H1 (cell line): ENCODE results near the gene ST3GAL3. TPM values are rescaled to one million over a fixed set of nuclear protein-coding genes. Genes with fewer than 3 reads are reported as not detected.

ENCODE experiments used
- CTCF ChIA-PET: fragments of 300-600 bp; sonication (Branson Sonifier 250); formaldehyde crosslinking; loops from one replicate; lab custom pipeline; 2021; ENCODE audit not compliant: partially characterized antibody; lab: Charles Lee
- POLR2A ChIA-PET: fragments of 300-600 bp; sonication (Branson Sonifier 250); formaldehyde crosslinking; loops from one replicate; lab custom pipeline; 2021; ENCODE audit warnings: inconsistent platforms; ENCODE audit not compliant: partially characterized antibody; lab: Charles Lee
- DNase-seq, 2 experiments: peaks; one replicate each; pipeline versions ENCODE4 v3.0.0 to v3.0.0-alpha.2; 2010 to 2022; ENCODE audit warnings: low spot score in 2 of 2, low read depth in 1 of 2, mixed read lengths in 1 of 2
- FAIRE-seq: peaks from 2 replicates; lab custom pipeline; 2011; peaks lifted over from hg19 to GRCh38; lab: Jason Lieb, UNC
- H2AFZ ChIP-seq: 2 replicates; pipeline ENCODE4 v1.8.1; 2012; ENCODE audit warnings: low read length, inconsistent platforms
- H2AK5ac ChIP-seq: 2 replicates; pipeline ENCODE4 v1.6.1; 2013; ENCODE audit warnings: low read depth, low read length
- H2BK120ac ChIP-seq: replicated peaks from 2 replicates; pipeline ENCODE3; 2013; ENCODE audit warnings: low read depth, low read length, inconsistent platforms
- H2BK12ac ChIP-seq: 2 replicates; pipeline ENCODE4 v1.6.1; 2013; ENCODE audit warnings: low read depth, low read length
- H2BK15ac ChIP-seq: 2 replicates; pipeline ENCODE4 v1.6.1; 2013; ENCODE audit warnings: low read length
- H2BK20ac ChIP-seq: 2 replicates; pipeline ENCODE4 v1.6.1; 2013; ENCODE audit warnings: low read length
- H2BK5ac ChIP-seq: 2 replicates; pipeline ENCODE4 v1.6.1; 2013; ENCODE audit warnings: low read depth, low read length
- H3K14ac ChIP-seq: 2 replicates; pipeline ENCODE4 v1.6.1; 2013; ENCODE audit warnings: inconsistent platforms; ENCODE audit not compliant: insufficient read length
- H3K18ac ChIP-seq: 2 replicates; pipeline ENCODE4 v1.6.1; 2013; ENCODE audit warnings: low read length; ENCODE audit errors: extremely low read depth
- H3K23ac ChIP-seq: 2 replicates; pipeline ENCODE4 v1.6.1; 2013; ENCODE audit warnings: inconsistent platforms; ENCODE audit not compliant: insufficient read length
- H3K23me2 ChIP-seq: 2 replicates; pipeline ENCODE4 v1.6.1; 2013; ENCODE audit warnings: low read depth, low read length
- H3K27ac ChIP-seq: 2 replicates; pipeline ENCODE4 v1.6.1; 2011; ENCODE audit warnings: low read depth, low read length, inconsistent platforms
- H3K27me3 ChIP-seq, 4 experiments: replicated peaks in 1 of 4; 1 replicate in 1 of 4; 2 replicates in 3 of 4; pipeline versions ENCODE4 v1.6.1 to v1.8.1; 2011 to 2013; ENCODE audit warnings: low read length in 3 of 4, mild to moderate bottlenecking in 3 of 4, inconsistent platforms in 2 of 4, mixed read lengths in 2 of 4, moderate library complexity in 1 of 4; ENCODE audit not compliant: control insufficient read depth in 3 of 4, insufficient read depth in 3 of 4; ENCODE audit errors: extremely low read depth in 1 of 4
- H3K36me3 ChIP-seq, 4 experiments: 2 replicates each; pipeline versions ENCODE4 v1.6.1 to v1.8.1; 2011 to 2013; ENCODE audit warnings: mild to moderate bottlenecking in 4 of 4, low read length in 3 of 4, moderate library complexity in 2 of 4, control low read depth in 1 of 4, inconsistent platforms in 1 of 4; ENCODE audit not compliant: insufficient read depth in 4 of 4, control insufficient read depth in 2 of 4
- H3K4ac ChIP-seq: replicated peaks from 2 replicates; pipeline ENCODE3; 2013; ENCODE audit warnings: low read length, low read depth, mixed read lengths, inconsistent platforms; ENCODE audit not compliant: insufficient read length
- H3K4me1 ChIP-seq, 4 experiments: replicated peaks in 1 of 4; 1 replicate in 1 of 4; 2 replicates in 3 of 4; pipeline versions ENCODE4 v1.6.1 to v1.8.1; 2011 to 2013; ENCODE audit warnings: low read length in 3 of 4, inconsistent platforms in 2 of 4, mixed read lengths in 1 of 4; ENCODE audit not compliant: insufficient read depth in 4 of 4, control insufficient read depth in 3 of 4
- H3K4me2 ChIP-seq, 2 experiments: 2 replicates each; pipeline versions ENCODE4 v1.6.1 to v1.8.1; 2011 to 2013; ENCODE audit warnings: low read depth in 2 of 2, low read length in 2 of 2, control low read depth in 1 of 2, inconsistent platforms in 1 of 2, mild to moderate bottlenecking in 1 of 2; ENCODE audit not compliant: insufficient read depth in 1 of 2
- H3K4me3 ChIP-seq, 4 experiments: fragments of 200-600, 300-600 bp in 1 of 4; sonication (generic), shearing (Covaris generic), sonication (Bioruptor Twin) in 1 of 4; 2 replicates each; pipeline versions ENCODE4 v1.5.1 to v1.8.1; 2011 to 2016; ENCODE audit warnings: low read length in 4 of 4, low read depth in 3 of 4, control low read depth in 2 of 4, inconsistent platforms in 2 of 4, mild to moderate bottlenecking in 2 of 4, mixed read lengths in 1 of 4, moderate library complexity in 1 of 4; ENCODE audit not compliant: insufficient read depth in 2 of 4; ENCODE audit errors: extremely low read depth in 1 of 4
- H3K56ac ChIP-seq: replicated peaks from 2 replicates; pipeline ENCODE3; 2013; ENCODE audit warnings: low read depth, mild to moderate bottlenecking, mixed read lengths, low read length, inconsistent platforms; ENCODE audit not compliant: insufficient read length
- H3K79me1 ChIP-seq: 2 replicates; pipeline ENCODE4 v1.6.1; 2013; ENCODE audit warnings: low read depth, low read length, control low read depth
- H3K79me2 ChIP-seq, 2 experiments: 2 replicates each; pipeline versions ENCODE4 v1.6.1 to v1.8.1; 2012 to 2013; ENCODE audit warnings: low read length in 2 of 2, mild to moderate bottlenecking in 2 of 2, inconsistent platforms in 1 of 2; ENCODE audit not compliant: insufficient read depth in 2 of 2, control insufficient read depth in 1 of 2
- H3K9ac ChIP-seq, 4 experiments: replicated peaks in 1 of 4; 1 replicate in 1 of 4; 2 replicates in 3 of 4; pipeline versions ENCODE4 v1.6.1 to v1.8.1; 2011 to 2013; ENCODE audit warnings: low read depth in 3 of 4, low read length in 3 of 4, control low read depth in 2 of 4, mild to moderate bottlenecking in 2 of 4, moderate library complexity in 2 of 4, inconsistent platforms in 1 of 4; ENCODE audit errors: extremely low read depth in 1 of 4
- H3K9me3 ChIP-seq, 2 experiments: 2 replicates each; pipeline versions ENCODE4 v1.6.1 to v1.8.1; 2012 to 2013; ENCODE audit warnings: mild to moderate bottlenecking in 2 of 2, moderate library complexity in 2 of 2, control low read depth in 1 of 2, inconsistent platforms in 1 of 2, low read depth in 1 of 2, low read length in 1 of 2, mixed read lengths in 1 of 2; ENCODE audit not compliant: insufficient read depth in 2 of 2
- H4K20me1 ChIP-seq, 2 experiments: replicated peaks in 1 of 2; 2 replicates each; pipeline versions ENCODE3 to v1.8.1; 2011 to 2013; ENCODE audit warnings: inconsistent platforms in 2 of 2, low read length in 2 of 2, mild to moderate bottlenecking in 1 of 2; ENCODE audit not compliant: insufficient read depth in 2 of 2, control insufficient read depth in 1 of 2
- H4K5ac ChIP-seq: 2 replicates; pipeline ENCODE4 v1.6.1; 2013; ENCODE audit warnings: low read length, low read depth, mixed read lengths, inconsistent platforms; ENCODE audit not compliant: insufficient read length
- H4K8ac ChIP-seq: 2 replicates; pipeline ENCODE4 v1.8.0; 2013; ENCODE audit warnings: mild to moderate bottlenecking, moderate library complexity, low read length, inconsistent platforms; ENCODE audit not compliant: insufficient read depth; ENCODE audit errors: extremely low read depth
- H4K91ac ChIP-seq: replicated peaks from 2 replicates; pipeline ENCODE3; 2013; ENCODE audit warnings: low read length, mixed read lengths, inconsistent platforms; ENCODE audit not compliant: insufficient read length
- ASH2L ChIP-seq: fragments of 200-600, 300-600 bp; sonication (generic); IDR thresholded peaks from one replicate; pipeline ENCODE4 v1.7.1; 2017; ENCODE audit warnings: low read length
- BCL11A ChIP-seq, 2 experiments: IDR thresholded peaks; one replicate each; pipeline ENCODE4 v1.6.1; 2011; ENCODE audit warnings: low read depth in 2 of 2, low read length in 2 of 2, mild to moderate bottlenecking in 2 of 2
- CBX5 ChIP-seq: fragments of 300-800, 300-1000 bp; sonication (generic); IDR thresholded peaks from 2 replicates; pipeline ENCODE4 v1.7.1; 2016; ENCODE audit warnings: antibody characterized with exemption, low read length, low read depth
- CTBP2 ChIP-seq: IDR thresholded peaks from 2 replicates; pipeline ENCODE4 v1.7.0; 2011; ENCODE audit warnings: borderline replicate concordance, mild to moderate bottlenecking, moderate library complexity, mixed read lengths, low read length; ENCODE audit not compliant: insufficient read depth, insufficient read length
- EZH2 ChIP-seq: fragments of 200-600 bp; sonication (generic); IDR thresholded peaks from 2 replicates; pipeline ENCODE4 v1.7.1; 2012; ENCODE audit warnings: low read depth, mild to moderate bottlenecking, moderate library complexity, low read length, inconsistent platforms; ENCODE audit not compliant: severe bottlenecking
- JUND ChIP-seq: IDR thresholded peaks from 2 replicates; pipeline ENCODE4 v1.6.1; 2011; ENCODE audit warnings: mild to moderate bottlenecking, improper control_type of control experiment, low read length
- MAFK ChIP-seq: IDR thresholded peaks from 2 replicates; pipeline ENCODE4 v1.6.1; 2012; ENCODE audit warnings: low read depth, mild to moderate bottlenecking, improper control_type of control experiment, low read length
- MAX ChIP-seq: IDR thresholded peaks from 2 replicates; pipeline ENCODE4 v1.6.1; 2012; ENCODE audit warnings: inconsistent platforms
- NRF1 ChIP-seq: IDR thresholded peaks from 2 replicates; pipeline ENCODE4 v1.6.1; 2011; ENCODE audit warnings: mild to moderate bottlenecking, low read depth, low read length, improper control_type of control experiment
- PHF8 ChIP-seq: fragments of 200-600 bp; sonication (generic); conservative IDR thresholded peaks from 2 replicates; pipeline ENCODE4 v1.7.1; 2012; ENCODE audit warnings: low read depth, mild to moderate bottlenecking, inconsistent platforms, low read length, moderate library complexity
- POLR2A ChIP-seq, 2 experiments: IDR thresholded peaks; 1 replicate in 1 of 2; 2 replicates in 1 of 2; pipeline ENCODE4 v1.6.1; 2011; ENCODE audit warnings: low read depth in 2 of 2, low read length in 2 of 2, mild to moderate bottlenecking in 2 of 2; ENCODE audit errors: control extremely low read depth in 1 of 2
- POU5F1 ChIP-seq: IDR thresholded peaks from 2 replicates; pipeline ENCODE4 v1.6.1; 2011; ENCODE audit warnings: low read depth, mild to moderate bottlenecking, low read length, moderate library complexity
- RFX5 ChIP-seq: IDR thresholded peaks from 2 replicates; pipeline ENCODE4 v1.6.1; 2011; ENCODE audit warnings: low read depth, low read length, improper control_type of control experiment, borderline replicate concordance
- SIRT6 ChIP-seq: IDR thresholded peaks from one replicate; pipeline ENCODE4 v1.7.1; 2012; ENCODE audit warnings: low read length, inconsistent platforms
- WGBS, 2 experiments: shearing (Covaris generic) in 1 of 2; methylation state at CpG; one replicate each; pipeline versions ENCODE4 v1.1.6 to v1.1.7; 2013 to 2015; ENCODE audit warnings: low lambda C conversion rate in 2 of 2, mixed read lengths in 2 of 2, inconsistent platforms in 1 of 2, low coverage in 1 of 2, missing lambda C conversion rate in 1 of 2; ENCODE audit not compliant: insufficient replicate concordance in 2 of 2, insufficient coverage in 1 of 2, insufficient read length in 1 of 2; ENCODE audit errors: extremely low coverage in 1 of 2, missing lambda C conversion rate in 1 of 2; 5-methylcytosine and 5-hydroxymethylcytosine counted together
- polyA plus RNA-seq, 7 experiments: library from polyadenylated mRNA; depleted of rRNA in 3 of 7; stranded (reverse) in 5 of 7; unstranded in 2 of 7; fragments of >200 nt in 5 of 7; fragments of 200-250 nt in 2 of 7; gene quantifications; 1 replicate in 5 of 7; 2 replicates in 1 of 7; 4 replicates in 1 of 7; pipeline versions ENCODE4 v1.2.1 to v1.2.3, GENCODE V29; 2011 to 2013; ENCODE audit warnings: missing spikeins in 2 of 7, mixed read lengths in 2 of 7
- total RNA-seq: library from RNA; stranded (reverse); fragmentation: NEBNext Ultra II Directional; extraction: Animal tissue kit (Norgen Biotek cat#: 25700); gene quantifications from 2 replicates; pipeline ENCODE4 v1.2.1, GENCODE V29; 2021

ST3GAL3 gene
- total and polyA plus RNA-seq, 2 of the 8 experiments (the other 6 are each of a cell fraction or from before 2014, with no cell fraction given), result 6.8 to 7.0 TPM

DNA sequence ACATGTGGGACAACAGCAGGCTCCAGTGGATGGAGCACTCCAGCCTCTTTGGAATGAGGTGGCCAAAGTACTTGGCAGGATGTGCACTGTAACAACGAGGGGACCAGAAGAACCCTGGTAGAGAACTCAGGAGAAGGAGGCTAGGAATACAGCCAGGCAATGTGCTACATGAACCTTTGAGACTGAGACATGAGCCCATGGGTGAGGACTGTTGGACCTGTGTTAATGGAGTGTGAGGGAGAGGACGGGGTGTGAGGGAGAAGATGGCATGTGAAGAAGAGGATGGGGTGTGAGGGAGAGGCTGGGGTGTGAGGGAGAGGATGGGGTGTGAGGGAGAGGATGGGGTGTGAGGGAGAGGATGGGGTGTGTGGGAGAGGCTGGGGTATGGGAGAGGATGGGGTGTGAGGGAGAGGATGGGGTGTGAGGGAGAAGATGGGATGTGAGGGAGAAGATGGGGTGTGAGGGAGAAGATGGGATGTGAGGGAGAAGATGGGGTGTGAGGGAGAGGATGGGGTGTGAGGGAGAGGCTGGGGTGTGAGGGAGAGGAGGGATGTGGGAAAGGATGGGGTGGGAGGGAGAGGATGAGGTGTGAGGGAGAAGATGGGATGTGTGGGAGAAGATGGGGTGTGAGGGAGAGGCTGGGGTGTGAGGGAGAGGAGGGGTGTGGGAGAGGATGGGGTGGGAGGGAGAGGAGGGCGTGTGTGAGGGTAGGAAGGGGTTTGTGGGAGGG lies 164.0 kb downstream of the ST3GAL3 start:
- H4K91ac ChIP-seq, result no peak overlapping the region
- no peaks in the 10 kb centered on the region for H3K79me1 ChIP-seq
- no peak overlapping the region for H2BK15ac ChIP-seq
- H3K79me2 ChIP-seq, result no peaks in the 10 kb centered on the region
- H3K27me3 ChIP-seq, result no peaks in the 10 kb centered on the region
- H2BK120ac ChIP-seq, result no peak overlapping the region
- H3K18ac ChIP-seq, result no peak overlapping the region
- ChIA-PET POLR2A (no interaction called here), CTCF (interaction anchor here (0.7 to 1.0 kb wide), 2 partner anchors 54 to 59 kb away, joined by 3 read pairs; no protein-coding TSS in a partner anchor)
- no peaks in the 10 kb centered on the region for H4K20me1 ChIP-seq
- no peak for DNase-seq
- H3K4me3 ChIP-seq, result no peak overlapping the region
- no peak overlapping the region for H3K27ac ChIP-seq
- no peaks in the 10 kb centered on the region for H3K9me3 ChIP-seq
- no peak overlapping the region for H4K5ac ChIP-seq
- no peak overlapping the region for H2BK5ac ChIP-seq
- no peak overlapping the region for H3K56ac ChIP-seq
- no peak overlapping the region for H2AK5ac ChIP-seq
- H3K23me2 ChIP-seq, result no peaks in the 10 kb centered on the region; the same call in 1 of the 2 replicates
- no peak overlapping the region for H3K4me2 ChIP-seq
- no peak overlapping the region for H3K9ac ChIP-seq
- WGBS, 2 experiments, result 74 to 100% methylated on average over 2 of the region's 3 CpGs
- H4K8ac ChIP-seq, result no peak overlapping the region
- H2AFZ ChIP-seq, result no peak overlapping the region
- no peak overlapping the region for H3K4ac ChIP-seq
- H3K4me1 ChIP-seq, result no peaks in the 10 kb centered on the region
- no peaks in the 10 kb centered on the region for H3K36me3 ChIP-seq
- no peak overlapping the region for H3K23ac ChIP-seq
- H2BK20ac ChIP-seq, result no peak overlapping the region
- no peak for FAIRE-seq
- H2BK12ac ChIP-seq, result no peak overlapping the region
- H3K14ac ChIP-seq, result no peak overlapping the region
- TF ChIP-seq PHF8 (no peak), MAFK (no peak), EZH2 (no peak), JUND (no peak), NRF1 (no peak), POU5F1 (no peak), CTBP2 (no peak), RFX5 (no peak), ASH2L (no peak), SIRT6 (no peak), BCL11A (IDR thresholded peaks at IDR 0.05; ENCODE audit: low read depth in 2 of 2, low read length in 2 of 2) (no peak), POLR2A (IDR thresholded peaks at IDR 0.05; ENCODE audit: control extremely low read depth in 1 of 2, low read depth in 2 of 2, low read length in 2 of 2) (no peak), MAX (no peak), CBX5 (no peak)
